Astrocyte (in vitro differentiated cells and primary cell): Measurements from ENCODE around the gene FHL3. TPM values are rescaled to one million over a fixed set of nuclear protein-coding genes. Genes with fewer than 3 reads are reported as not detected.

Experiments used
- DNase-seq: peaks from one replicate; pipeline ENCODE4 v3.0.0-alpha.2; 2010; ENCODE audit warnings: low read depth
- FAIRE-seq: peaks from 2 replicates; lab custom pipeline; 2011; peaks lifted over from hg19 to GRCh38; lab: Jason Lieb, UNC
- H2AFZ ChIP-seq: 2 replicates; pipeline ENCODE4 v1.6.0; 2012; ENCODE audit warnings: low read depth, low read length, inconsistent platforms
- H3K27ac ChIP-seq: 2 replicates; pipeline ENCODE4 v1.5.1; 2011; ENCODE audit warnings: low read depth, low read length, inconsistent platforms
- H3K27me3 ChIP-seq: 2 replicates; pipeline ENCODE4 v1.6.0; 2011; ENCODE audit warnings: low read length, inconsistent platforms; ENCODE audit not compliant: insufficient read depth
- H3K36me3 ChIP-seq: 2 replicates; pipeline ENCODE4 v1.5.1; 2011; ENCODE audit warnings: low read length, inconsistent platforms; ENCODE audit not compliant: insufficient read depth
- H3K4me1 ChIP-seq: 2 replicates; pipeline ENCODE4 v1.5.1; 2011; ENCODE audit warnings: low read length, inconsistent platforms; ENCODE audit not compliant: insufficient read depth
- H3K4me2 ChIP-seq: 2 replicates; pipeline ENCODE4 v1.6.0; 2012; ENCODE audit warnings: low read length, inconsistent platforms
- H3K4me3 ChIP-seq: 2 replicates; pipeline ENCODE4 v1.5.1; 2011; ENCODE audit warnings: low read depth, mild to moderate bottlenecking, low read length, inconsistent platforms; ENCODE audit not compliant: insufficient read depth
- H3K79me2 ChIP-seq: 2 replicates; pipeline ENCODE4 v1.6.0; 2012; ENCODE audit warnings: mild to moderate bottlenecking, low read length, inconsistent platforms; ENCODE audit not compliant: insufficient read depth
- H3K9ac ChIP-seq: 2 replicates; pipeline ENCODE4 v1.6.0; 2012; ENCODE audit warnings: mild to moderate bottlenecking, low read length, inconsistent platforms
- H3K9me3 ChIP-seq: 2 replicates; pipeline ENCODE4 v1.5.1; 2012; ENCODE audit warnings: low read depth, mild to moderate bottlenecking, low read length, inconsistent platforms; ENCODE audit not compliant: insufficient read depth
- H4K20me1 ChIP-seq: 2 replicates; pipeline ENCODE4 v1.6.0; 2012; ENCODE audit warnings: low read length, inconsistent platforms; ENCODE audit not compliant: insufficient read depth
- H3K27ac Mint-ChIP-seq: one replicate; pipeline ENCODE4 v1.8.0; 2021; ENCODE audit warnings: mild to moderate bottlenecking, mixed read lengths; ENCODE audit not compliant: unreplicated experiment
- H3K27me3 Mint-ChIP-seq: one replicate; pipeline ENCODE4 v1.8.0; 2021; ENCODE audit warnings: low read depth, mixed read lengths; ENCODE audit not compliant: unreplicated experiment
- H3K36me3 Mint-ChIP-seq: one replicate; pipeline ENCODE4 v1.8.0; 2021; ENCODE audit warnings: low read depth, mixed read lengths; ENCODE audit not compliant: unreplicated experiment
- H3K4me1 Mint-ChIP-seq: one replicate; pipeline ENCODE4 v1.8.0; 2021; ENCODE audit warnings: low read depth, mixed read lengths; ENCODE audit not compliant: unreplicated experiment
- H3K4me3 Mint-ChIP-seq: one replicate; pipeline ENCODE4 v1.8.0; 2021; ENCODE audit warnings: mild to moderate bottlenecking, moderate library complexity, mixed read lengths; ENCODE audit not compliant: unreplicated experiment
- H3K9me3 Mint-ChIP-seq: one replicate; pipeline ENCODE4 v1.8.0; 2021; ENCODE audit warnings: mild to moderate bottlenecking, mixed read lengths; ENCODE audit not compliant: unreplicated experiment
- EZH2 ChIP-seq: IDR thresholded peaks from 2 replicates; pipeline ENCODE4 v1.6.1; 2012; ENCODE audit warnings: mild to moderate bottlenecking, low read length, inconsistent platforms; ENCODE audit not compliant: insufficient read depth
- total RNA-seq: library from RNA; stranded (reverse); gene quantifications from 2 replicates; pipeline ENCODE4 v1.2.1, GENCODE V29; 2021
- TF ChIP-seq, protein P1 (sequence below): IDR thresholded peaks from 2 replicates; pipeline ENCODE4 v1.5.1; 2011; ENCODE audit warnings: low read depth, mild to moderate bottlenecking, inconsistent platforms, low read length, moderate library complexity; ENCODE audit not compliant: insufficient read depth

The FHL3 gene
- total RNA-seq, 1 donor from 2014 or later: 107 TPM

DNA sequence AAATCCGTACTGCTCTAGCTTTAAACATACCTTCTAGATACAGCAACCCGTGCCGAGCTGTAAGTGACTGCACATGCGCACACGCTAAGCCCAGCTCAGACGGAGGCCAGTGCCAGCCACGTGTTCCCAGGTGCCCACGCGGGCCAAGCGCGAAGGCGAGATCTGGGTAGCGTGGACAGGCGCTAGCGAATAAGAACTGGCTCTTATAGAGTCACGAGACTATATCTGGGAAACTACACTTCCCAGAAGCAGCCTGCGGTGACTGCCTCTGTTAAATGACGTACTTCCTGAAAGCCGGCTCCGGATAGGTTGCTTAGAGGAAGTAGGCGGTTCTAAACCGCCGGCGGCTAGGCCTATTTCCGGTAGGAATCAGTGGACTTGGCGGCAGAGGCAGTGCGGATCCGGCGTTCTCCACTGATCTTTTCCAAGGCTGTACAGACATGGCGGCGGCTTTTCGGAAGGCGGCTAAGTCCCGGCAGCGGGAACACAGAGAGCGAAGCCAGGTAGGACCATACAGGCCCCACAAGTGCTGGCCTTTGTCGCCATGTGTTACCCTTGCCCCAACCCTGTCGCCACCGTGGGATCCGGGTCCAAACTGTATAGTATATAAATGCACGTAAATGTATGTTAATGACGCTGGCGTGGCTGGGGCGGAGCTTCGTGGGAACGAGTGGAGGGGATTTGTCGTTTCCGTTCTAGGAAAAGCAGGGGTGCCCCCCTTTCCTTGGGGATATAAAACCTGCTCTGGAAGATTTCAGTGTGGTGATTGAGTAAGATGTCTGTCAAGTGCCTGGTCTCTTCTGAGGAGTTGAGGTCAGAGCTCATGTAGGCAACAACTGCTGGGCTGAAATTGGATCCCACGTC, 7.3 kb upstream of the FHL3 start, which contains the start of gene UTP11:
Gene UTP11, plus strand, starts transcription at position 372 of the 864 bp plus-strand sequence. Its CDS starts 69 bp downstream, at position 441.
- no peaks in the 10 kb centered on the region for H3K36me3 Mint-ChIP-seq
- Histone ChIP-seq H3K9me3 (no peaks in the 10 kb centered on the region), H3K27me3 (no peaks in the 10 kb centered on the region), H3K79me2 (peaks cover 51% of the 10 kb centered on the region), H2AFZ (peak within 1 kb of the TSS; percentile 88), H3K4me3 (peak within 1 kb of the TSS; percentile 92), H3K27ac (peak within 1 kb of the TSS; percentile 95), H3K9ac (peak within 1 kb of the TSS; percentile 98), H3K4me2 (peak within 1 kb of the TSS; percentile 86), H3K4me1 (peaks cover 17% of the 10 kb centered on the region), H4K20me1 (peaks cover 39% of the 10 kb centered on the region), H3K36me3 (peaks cover 24% of the 10 kb centered on the region)
- no peaks in the 10 kb centered on the region for H3K27me3 Mint-ChIP-seq
- no peak for TF ChIP-seq EZH2
- DNase-seq (peak; percentile 99), FAIRE-seq (no peak)
- H3K4me3 Mint-ChIP-seq: peak within 1 kb of the TSS; percentile 95
- H3K27ac Mint-ChIP-seq: peak within 1 kb of the TSS; percentile 96
- no peaks in the 10 kb centered on the region for H3K9me3 Mint-ChIP-seq
- peaks cover 27% of the 10 kb centered on the region for H3K4me1 Mint-ChIP-seq

DNA sequence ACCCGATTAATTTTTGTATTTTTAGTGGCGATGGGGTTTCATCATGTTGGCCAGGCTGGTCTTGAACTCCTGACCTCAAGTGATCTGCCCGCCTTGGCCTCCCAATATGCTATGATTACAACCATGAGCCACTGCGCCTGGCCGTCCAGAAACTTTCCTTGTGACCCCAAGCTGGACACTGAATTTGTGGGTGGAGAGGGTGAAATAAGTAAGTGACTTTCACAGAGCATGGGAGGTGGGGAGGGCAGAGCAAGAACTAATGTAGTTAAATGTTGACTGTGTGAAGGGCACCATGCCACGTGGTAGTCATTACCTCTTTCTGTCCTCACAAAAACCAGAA, 4.5 kb upstream of the FHL3 start:
- TF ChIP-seq EZH2: no peak
- TF ChIP-seq, protein P1, sequence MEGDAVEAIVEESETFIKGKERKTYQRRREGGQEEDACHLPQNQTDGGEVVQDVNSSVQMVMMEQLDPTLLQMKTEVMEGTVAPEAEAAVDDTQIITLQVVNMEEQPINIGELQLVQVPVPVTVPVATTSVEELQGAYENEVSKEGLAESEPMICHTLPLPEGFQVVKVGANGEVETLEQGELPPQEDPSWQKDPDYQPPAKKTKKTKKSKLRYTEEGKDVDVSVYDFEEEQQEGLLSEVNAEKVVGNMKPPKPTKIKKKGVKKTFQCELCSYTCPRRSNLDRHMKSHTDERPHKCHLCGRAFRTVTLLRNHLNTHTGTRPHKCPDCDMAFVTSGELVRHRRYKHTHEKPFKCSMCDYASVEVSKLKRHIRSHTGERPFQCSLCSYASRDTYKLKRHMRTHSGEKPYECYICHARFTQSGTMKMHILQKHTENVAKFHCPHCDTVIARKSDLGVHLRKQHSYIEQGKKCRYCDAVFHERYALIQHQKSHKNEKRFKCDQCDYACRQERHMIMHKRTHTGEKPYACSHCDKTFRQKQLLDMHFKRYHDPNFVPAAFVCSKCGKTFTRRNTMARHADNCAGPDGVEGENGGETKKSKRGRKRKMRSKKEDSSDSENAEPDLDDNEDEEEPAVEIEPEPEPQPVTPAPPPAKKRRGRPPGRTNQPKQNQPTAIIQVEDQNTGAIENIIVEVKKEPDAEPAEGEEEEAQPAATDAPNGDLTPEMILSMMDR: no peak
- H3K36me3 Mint-ChIP-seq: peaks cover under 1% of the 10 kb centered on the region
- H2AFZ ChIP-seq: no peak overlapping the region

GRCh38 chr1:38009088-38009840, 4.0 kb upstream of the FHL3 start:
- no peaks in the 10 kb centered on the region for H3K27me3 Mint-ChIP-seq
- Histone ChIP-seq H3K4me3 (no peak overlapping the region), H3K9ac (peak overlapping the region; percentile 57), H3K79me2 (peaks cover 24% of the 10 kb centered on the region), H3K27ac (peak overlapping the region; percentile 64), H3K36me3 (peaks cover 3% of the 10 kb centered on the region), H2AFZ (peak overlapping the region; percentile 79), H3K27me3 (no peaks in the 10 kb centered on the region), H3K9me3 (no peaks in the 10 kb centered on the region), H4K20me1 (peaks cover 19% of the 10 kb centered on the region), H3K4me1 (peaks cover 17% of the 10 kb centered on the region), H3K4me2 (peak overlapping the region; percentile 46)
- FAIRE-seq: no peak
- TF ChIP-seq, protein P1: no peak
- no peak for TF ChIP-seq EZH2
- H3K36me3 Mint-ChIP-seq: peaks cover 6% of the 10 kb centered on the region
- peak; percentile 63 for DNase-seq
- peaks cover 16% of the 10 kb centered on the region for H3K4me1 Mint-ChIP-seq
- H3K9me3 Mint-ChIP-seq: no peaks in the 10 kb centered on the region
- no peak overlapping the region for H3K4me3 Mint-ChIP-seq
- H3K27ac Mint-ChIP-seq: peak overlapping the region; percentile 94

More for the DNA sequence above, 4.5 kb upstream of the FHL3 start:
- Histone ChIP-seq H3K4me1 (peaks cover 17% of the 10 kb centered on the region), H3K79me2 (peaks cover 24% of the 10 kb centered on the region), H3K4me3 (no peak overlapping the region), H3K9ac (no peak overlapping the region), H3K36me3 (peaks cover 4% of the 10 kb centered on the region), H3K27ac (no peak overlapping the region), H3K9me3 (no peaks in the 10 kb centered on the region), H3K27me3 (no peaks in the 10 kb centered on the region), H4K20me1 (peaks cover 16% of the 10 kb centered on the region), H3K4me2 (no peak overlapping the region)
- peaks cover 17% of the 10 kb centered on the region for H3K4me1 Mint-ChIP-seq
- FAIRE-seq: no peak
- peak overlapping the region; percentile 94 for H3K27ac Mint-ChIP-seq
- H3K9me3 Mint-ChIP-seq: no peaks in the 10 kb centered on the region
- no peak for DNase-seq
- H3K4me3 Mint-ChIP-seq: no peak overlapping the region
- no peaks in the 10 kb centered on the region for H3K27me3 Mint-ChIP-seq
